Measurements from ENCODE around the gene ANAPC1. TPM values are rescaled to one million over a fixed set of nuclear protein-coding genes. Genes with fewer than 3 reads are reported as not detected.
"Not testable (repeated sequence)": the region's sequence is repeated elsewhere in the genome, so short reads cannot be mapped to it uniquely, and the experiment has no call there.

The ANAPC1 gene
- total and polyA plus RNA-seq, 8 donors, result 4.9 to 200 (median 64.7) TPM

DNA sequence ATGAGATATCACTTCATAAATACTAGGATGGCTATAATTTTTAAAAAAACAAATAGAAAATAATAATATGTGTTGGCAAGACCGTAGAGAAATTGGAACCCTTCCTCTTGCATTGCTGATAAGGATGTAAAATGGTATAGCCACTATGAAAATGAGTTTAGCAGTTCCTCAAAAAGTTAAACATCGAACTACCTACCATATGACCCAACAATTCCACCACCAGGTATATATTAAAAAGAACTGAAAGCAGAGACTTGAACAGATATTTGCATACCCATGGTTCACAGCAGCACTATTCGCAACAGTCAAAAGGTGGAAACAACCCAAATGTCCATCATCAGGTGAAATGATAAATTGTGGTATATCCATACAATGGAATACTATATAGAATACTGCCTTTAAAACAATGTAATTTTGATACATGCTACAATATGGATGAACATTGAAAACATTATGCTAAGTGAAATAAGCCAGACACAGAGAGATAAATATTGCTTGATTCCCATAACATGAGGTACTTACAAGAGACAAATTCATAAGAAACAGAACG is 55.7 kb downstream of the ANAPC1 start:
- 74 to 90% (median 85%) methylated on average over 4 of the region's 4 CpGs for WGBS, 5 donors
- H3K36me3 ChIP-seq, result peaks cover 0 to 57% (median 50%) of the 10 kb centered on the region in 4 donors
- intact Hi-C loops (cut with DNase I; ENCODE audit: low total_unique reads); H3K4me3 ChIP-seq; H3K9me3 ChIP-seq; H3K4me1 ChIP-seq; DNase-seq; H3K27ac ChIP-seq; H3K27me3 ChIP-seq: not testable (repeated sequence)

DNA sequence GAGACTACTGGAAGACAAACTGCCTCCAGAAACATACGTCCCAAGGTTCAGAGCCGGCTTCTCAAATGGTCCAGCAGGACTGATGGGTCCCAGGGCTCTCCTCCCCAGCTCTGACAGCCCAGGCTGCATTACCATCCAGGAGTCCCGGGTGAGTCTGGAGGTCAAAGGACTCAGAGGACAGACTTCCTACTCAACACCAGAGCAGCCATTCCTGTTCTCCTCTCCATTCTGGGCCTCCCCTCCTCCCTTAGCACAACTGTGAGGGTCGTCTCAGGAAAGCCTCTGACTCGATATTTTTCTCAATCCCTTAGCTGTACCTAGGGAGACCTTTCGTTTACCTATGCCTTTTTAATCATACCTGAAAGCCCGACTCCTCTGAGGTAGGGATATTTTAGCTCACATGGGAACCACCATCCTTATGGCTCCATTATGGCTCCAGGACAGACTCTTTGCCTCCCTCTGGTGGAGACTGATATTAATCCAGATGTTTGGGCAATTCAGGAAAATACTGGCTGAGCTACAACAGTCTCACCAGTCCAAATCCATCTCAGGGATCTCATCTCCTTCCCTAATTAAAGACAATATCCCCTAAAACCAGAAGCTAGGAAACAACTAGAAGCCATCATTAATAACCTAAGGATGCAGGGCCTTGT is 70.9 kb downstream of the ANAPC1 start:
- H3K9me3 ChIP-seq; H3K4me1 ChIP-seq; H3K36me3 ChIP-seq; H3K4me3 ChIP-seq; H3K27me3 ChIP-seq; intact Hi-C loops (cut with DNase I; ENCODE audit: low total_unique reads); DNase-seq; H3K27ac ChIP-seq: not testable (repeated sequence)
- 48 to 84% (median 80%) methylated on average over 1 to 4 of the region's 7 CpGs for WGBS, 5 donors
- TF ChIP-seq, protein P1, sequence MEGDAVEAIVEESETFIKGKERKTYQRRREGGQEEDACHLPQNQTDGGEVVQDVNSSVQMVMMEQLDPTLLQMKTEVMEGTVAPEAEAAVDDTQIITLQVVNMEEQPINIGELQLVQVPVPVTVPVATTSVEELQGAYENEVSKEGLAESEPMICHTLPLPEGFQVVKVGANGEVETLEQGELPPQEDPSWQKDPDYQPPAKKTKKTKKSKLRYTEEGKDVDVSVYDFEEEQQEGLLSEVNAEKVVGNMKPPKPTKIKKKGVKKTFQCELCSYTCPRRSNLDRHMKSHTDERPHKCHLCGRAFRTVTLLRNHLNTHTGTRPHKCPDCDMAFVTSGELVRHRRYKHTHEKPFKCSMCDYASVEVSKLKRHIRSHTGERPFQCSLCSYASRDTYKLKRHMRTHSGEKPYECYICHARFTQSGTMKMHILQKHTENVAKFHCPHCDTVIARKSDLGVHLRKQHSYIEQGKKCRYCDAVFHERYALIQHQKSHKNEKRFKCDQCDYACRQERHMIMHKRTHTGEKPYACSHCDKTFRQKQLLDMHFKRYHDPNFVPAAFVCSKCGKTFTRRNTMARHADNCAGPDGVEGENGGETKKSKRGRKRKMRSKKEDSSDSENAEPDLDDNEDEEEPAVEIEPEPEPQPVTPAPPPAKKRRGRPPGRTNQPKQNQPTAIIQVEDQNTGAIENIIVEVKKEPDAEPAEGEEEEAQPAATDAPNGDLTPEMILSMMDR (IDR thresholded peaks at IDR 0.05), result peak in 2 of 7 experiments; percentile 5 to 19

DNA sequence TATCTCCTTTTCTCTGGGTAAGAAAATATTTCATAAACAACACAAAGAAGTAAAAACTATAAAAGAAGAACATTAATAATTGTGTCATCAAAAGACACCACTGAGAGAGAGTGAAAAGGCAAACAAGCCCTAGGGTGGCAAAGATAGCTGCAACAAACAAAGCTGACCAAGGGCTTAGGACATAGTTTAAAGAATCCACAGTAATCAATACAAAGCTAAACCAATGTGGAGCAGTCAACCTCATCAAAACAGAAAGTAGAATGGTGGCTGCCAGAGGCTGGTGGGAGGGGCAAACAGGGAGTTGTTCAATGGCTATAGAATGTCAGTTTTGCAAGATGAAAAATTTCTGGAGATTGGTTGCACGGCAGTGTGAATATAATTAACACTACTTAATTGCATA is 93.4 kb downstream of the ANAPC1 start:
- DNase-seq; intact Hi-C loops (cut with DNase I; ENCODE audit: low total_unique reads); H3K4me3 ChIP-seq; H3K27me3 ChIP-seq; H3K9me3 ChIP-seq; H3K27ac ChIP-seq; H3K4me1 ChIP-seq: not testable (repeated sequence)
- H3K36me3 ChIP-seq, result peaks cover 0 to 15% (median 8%) of the 10 kb centered on the region in 4 donors
- WGBS, 5 donors, result 86 to 100% (median 100%) methylated on average over 1 of the region's 1 CpG

DNA sequence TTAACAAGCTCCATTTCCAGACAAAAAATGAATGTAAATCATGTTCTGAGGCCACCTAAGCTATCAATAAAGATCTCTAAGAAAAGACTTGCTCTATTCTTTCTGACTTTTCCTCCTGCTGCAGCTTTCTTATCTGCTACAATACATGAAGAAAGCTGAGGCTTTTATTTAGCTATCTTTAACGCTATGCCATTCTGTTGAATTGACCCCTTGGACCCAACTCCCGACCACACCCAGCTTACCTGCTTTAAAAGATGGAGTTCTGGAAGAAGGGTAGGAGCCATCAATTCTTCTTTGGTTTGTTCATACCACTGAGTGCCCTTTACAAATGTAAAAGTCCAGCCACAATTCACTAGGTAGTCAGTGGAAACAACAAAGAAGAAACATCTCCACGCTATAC is 99.9 kb downstream of the ANAPC1 start:
- WGBS, 5 donors, result 52 to 80% (median 63%) methylated on average over 3 of the region's 3 CpGs
- H3K4me1 ChIP-seq; H3K4me3 ChIP-seq; H3K27ac ChIP-seq; DNase-seq; H3K9me3 ChIP-seq; intact Hi-C loops (cut with DNase I; ENCODE audit: low total_unique reads); H3K27me3 ChIP-seq: not testable (repeated sequence)
- peaks cover 0 to 20% (median 10%) of the 10 kb centered on the region in 4 donors for H3K36me3 ChIP-seq

- H3K4me1 ChIP-seq; H3K9me3 ChIP-seq; intact Hi-C loops (cut with DNase I; ENCODE audit: low total_unique reads); H3K4me3 ChIP-seq; H3K27ac ChIP-seq; DNase-seq; H3K27me3 ChIP-seq: not testable (repeated sequence)
- WGBS, 5 donors, result 40 to 76% (median 58%) methylated on average over 4 to 6 of the region's 6 CpGs
- peaks cover 0 to 13% (median 5%) of the 10 kb centered on the region in 4 donors for H3K36me3 ChIP-seq
These were observed 101.8 kb downstream of the ANAPC1 start for GRCh38 chr2:111782195-111782594.

- H3K27ac ChIP-seq; H3K27me3 ChIP-seq; H3K4me3 ChIP-seq; H3K9me3 ChIP-seq; intact Hi-C loops (cut with DNase I; ENCODE audit: low total_unique reads); H3K4me1 ChIP-seq: not testable (repeated sequence)
- peaks cover 0 to 13% (median 5%) of the 10 kb centered on the region in 4 donors for H3K36me3 ChIP-seq
- DNase-seq, result peak in 1 of 2 donors; percentile 35
- WGBS, 5 donors, result 29 to 59% (median 36%) methylated on average over 8 to 9 of the region's 9 CpGs
These were observed 102.4 kb downstream of the ANAPC1 start for GRCh38 chr2:111781443-111782094.

DNA sequence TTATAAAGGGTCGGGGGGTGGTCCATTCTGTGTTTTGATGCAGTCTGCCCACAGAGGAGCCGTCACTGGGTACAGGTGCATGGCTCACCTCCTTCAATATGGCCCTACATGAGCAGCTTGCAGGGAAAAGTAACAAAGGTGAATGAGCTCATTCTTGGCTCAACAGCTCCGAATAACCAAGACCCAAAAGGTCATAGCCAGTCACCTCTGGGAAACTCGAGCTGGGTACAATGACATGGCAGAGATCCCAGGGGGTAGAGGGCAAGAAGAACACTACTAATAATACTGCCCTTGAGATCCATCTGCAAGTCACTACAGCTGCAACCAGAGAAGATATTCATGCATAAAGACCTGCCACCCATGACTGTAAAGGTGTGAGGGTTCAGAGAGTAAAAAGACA is 106.8 kb downstream of the ANAPC1 start:
- H3K9me3 ChIP-seq; intact Hi-C loops (cut with DNase I; ENCODE audit: low total_unique reads); DNase-seq; H3K27ac ChIP-seq; H3K4me1 ChIP-seq; H3K4me3 ChIP-seq; H3K27me3 ChIP-seq: not testable (repeated sequence)
- H3K36me3 ChIP-seq, result peaks cover 0 to 11% (median 7%) of the 10 kb centered on the region in 4 donors
- 69 to 87% (median 76%) methylated on average over 4 of the region's 4 CpGs for WGBS, 5 donors

DNA sequence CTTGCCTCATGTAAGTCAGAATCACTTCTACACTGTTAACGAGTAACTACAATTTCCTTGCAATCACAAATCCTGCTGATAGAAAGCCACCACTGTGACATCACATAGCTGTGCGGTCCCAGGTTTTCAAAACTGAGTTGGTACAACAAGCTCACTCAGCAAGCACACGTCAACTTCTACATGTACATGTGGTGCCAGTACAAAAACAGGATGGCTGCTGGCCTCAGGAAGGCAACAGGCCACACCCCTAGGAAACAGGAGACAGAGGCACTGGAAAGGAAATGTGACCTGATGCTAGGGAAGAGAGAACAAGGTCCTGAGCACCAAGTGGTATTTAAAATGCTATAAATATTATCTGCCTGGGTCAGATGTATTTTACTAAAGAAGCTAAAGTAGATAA is 107.7 kb downstream of the ANAPC1 start:
- DNase-seq; H3K4me1 ChIP-seq; H3K9me3 ChIP-seq; H3K4me3 ChIP-seq; intact Hi-C loops (cut with DNase I; ENCODE audit: low total_unique reads); H3K36me3 ChIP-seq; H3K27ac ChIP-seq; H3K27me3 ChIP-seq: not testable (repeated sequence)
- WGBS, 5 donors, result 60 to 100% (median 92%) methylated on average over 1 of the region's 3 CpGs; no CpG with 5 or more reads in 1 of the 5 donors

DNA sequence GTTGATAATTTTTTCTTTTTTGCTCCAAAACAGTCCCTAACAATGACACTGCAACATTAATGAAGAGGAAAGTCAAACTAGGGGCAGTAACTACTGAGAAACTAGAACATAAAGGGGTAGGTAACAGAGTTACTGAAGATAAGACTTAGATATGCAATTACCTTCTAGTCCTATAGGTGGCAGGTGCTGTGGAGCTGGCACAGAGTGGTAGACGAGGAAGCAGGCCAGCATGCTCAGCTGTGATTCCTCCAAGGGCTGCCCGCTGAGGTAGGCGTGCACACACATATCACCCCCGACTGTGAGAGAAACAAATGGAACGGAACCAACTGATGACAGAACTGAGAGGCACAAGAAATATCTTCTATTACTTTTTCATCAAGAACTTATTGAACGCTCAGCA is 111.8 kb downstream of the ANAPC1 start:
- DNase-seq; H3K4me3 ChIP-seq; H3K9me3 ChIP-seq; H3K27ac ChIP-seq; H3K27me3 ChIP-seq; H3K4me1 ChIP-seq; H3K36me3 ChIP-seq; intact Hi-C loops (cut with DNase I; ENCODE audit: low total_unique reads): not testable (repeated sequence)
- WGBS, 5 donors, result 25% methylated on average over 1 of the region's 6 CpGs; no CpG with 5 or more reads in 3 of the 5 donors

DNA sequence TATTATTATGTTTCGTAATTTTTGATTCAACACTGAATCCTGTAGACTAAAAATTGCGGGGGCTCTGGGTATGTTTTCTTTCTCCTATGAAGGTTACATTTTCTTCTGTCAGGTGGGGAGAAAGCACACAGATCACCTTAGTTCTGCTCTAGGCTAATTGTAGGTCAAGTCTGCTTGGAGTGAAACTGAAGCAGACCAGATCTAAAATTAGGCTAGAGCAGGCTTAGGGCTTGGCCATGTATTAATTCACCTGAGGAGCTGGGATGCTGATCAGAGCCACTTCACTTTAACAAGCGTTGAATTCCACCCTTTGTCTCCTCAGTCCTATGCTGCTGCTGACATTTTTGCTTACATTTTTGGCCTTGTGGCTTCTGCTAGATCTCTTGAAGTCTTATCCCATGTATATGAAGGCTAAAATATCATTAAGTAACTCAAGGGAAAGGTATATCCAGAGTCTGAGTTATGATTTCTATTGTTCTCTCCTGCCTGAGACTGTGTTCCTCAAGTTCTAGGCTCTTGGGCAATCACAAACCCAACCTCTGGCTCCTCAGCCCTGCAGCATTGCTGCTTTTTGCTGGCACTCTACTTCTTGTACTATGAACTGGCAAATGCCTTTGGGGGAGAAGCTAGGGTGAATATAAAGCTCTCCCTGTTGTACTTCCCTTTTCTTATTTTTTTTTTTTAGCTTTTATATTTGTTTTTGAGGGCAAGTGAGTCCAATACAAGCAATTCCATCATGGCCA is 112.9 kb downstream of the ANAPC1 start:
- intact Hi-C loops (cut with DNase I; ENCODE audit: low total_unique reads); H3K36me3 ChIP-seq; H3K4me3 ChIP-seq; DNase-seq; H3K9me3 ChIP-seq; H3K27ac ChIP-seq; H3K27me3 ChIP-seq; H3K4me1 ChIP-seq: not testable (repeated sequence)
- WGBS, 5 donors, result 78 to 98% (median 91%) methylated on average over 2 of the region's 3 CpGs

Data from stomach (tissue), 9 donors.